PC-9 (cell line): Measurements from ENCODE around the gene AADAT. TPM values are rescaled to one million over a fixed set of nuclear protein-coding genes. Genes with fewer than 3 reads are reported as not detected.
A peak's percentile ranks its signal among the peaks of the same experiment; 100 is the strongest.

Experiments used
- Bru-seq: library from RNA; stranded (reverse); fragments of 400-500 nt; gene quantifications from one replicate; lab custom pipeline; 2021; lab: Mats Ljungman, UMichigan
- BruChase-seq, 2 experiments: library from RNA; stranded (reverse); fragments of 400-500 nt; gene quantifications; one replicate each; lab custom pipeline; 2021; lab: Mats Ljungman, UMichigan
- BruUV-seq: library from RNA; stranded (reverse); fragments of 400-500 nt; replicated peaks from 2 replicates; lab custom pipeline; 2021; lab: Mats Ljungman, UMichigan
- CTCF ChIA-PET: fragments of 300-600 bp; sonication (Branson Sonifier 250); formaldehyde crosslinking; loops from one replicate; lab custom pipeline; 2022; ENCODE audit warnings: antibody characterized with exemption; lab: Charles Lee
- POLR2A ChIA-PET: fragments of 300-600 bp; sonication (Branson Sonifier 250); formaldehyde crosslinking; loops from one replicate; lab custom pipeline; 2022; ENCODE audit warnings: antibody characterized with exemption; ENCODE audit not compliant: unreplicated experiment; lab: Charles Lee
- DNase-seq, 2 experiments: peaks; one replicate each; pipeline versions ENCODE4 v3.0.0 to v3.0.0-alpha.2; 2015 to 2022; ENCODE audit warnings: mixed read lengths in 1 of 2
- H2AFZ ChIP-seq: fragments of 200-600 bp; sonication (generic); 2 replicates; pipeline ENCODE4 v1.8.1; 2017; ENCODE audit warnings: antibody characterized with exemption
- H3F3A ChIP-seq: fragments of 200-600 bp; sonication (generic); 2 replicates; pipeline ENCODE4 v1.8.1; 2017; ENCODE audit warnings: antibody characterized with exemption, mild to moderate bottlenecking, low read depth; ENCODE audit not compliant: insufficient read depth
- H3K27ac ChIP-seq: fragments of 200-600 bp; sonication (generic); 2 replicates; pipeline ENCODE4 v1.6.1; 2016; ENCODE audit warnings: mixed run types
- H3K27me3 ChIP-seq: fragments of 200-600 bp; sonication (generic); 2 replicates; pipeline ENCODE4 v1.6.1; 2016; ENCODE audit warnings: low read depth, mixed run types; ENCODE audit not compliant: insufficient read depth
- H3K36me3 ChIP-seq: fragments of 200-600 bp; sonication (generic); 2 replicates; pipeline ENCODE4 v1.6.1; 2016; ENCODE audit warnings: low read depth, mixed run types
- H3K4me1 ChIP-seq: fragments of 200-600 bp; sonication (generic); replicated peaks from 2 replicates; pipeline ENCODE4 v1.6.1; 2016; ENCODE audit warnings: mixed run types; ENCODE audit not compliant: insufficient read depth
- H3K4me2 ChIP-seq: fragments of 200-600 bp; sonication (generic); 2 replicates; pipeline ENCODE4 v1.6.1; 2017; ENCODE audit warnings: mixed run types
- H3K4me3 ChIP-seq: fragments of 200-600 bp; sonication (generic); 2 replicates; pipeline ENCODE4 v1.6.1; 2016; ENCODE audit warnings: mixed run types
- H3K79me2 ChIP-seq: fragments of 200-600 bp; sonication (generic); 2 replicates; pipeline ENCODE4 v1.6.1; 2017; ENCODE audit warnings: low read depth, mixed run types
- H3K9me2 ChIP-seq: fragments of 200-600 bp; sonication (generic); 2 replicates; pipeline ENCODE4 v1.8.1; 2017; ENCODE audit warnings: mild to moderate bottlenecking; ENCODE audit not compliant: insufficient read depth
- H3K9me3 ChIP-seq: fragments of 200-600 bp; sonication (generic); 2 replicates; pipeline ENCODE4 v1.8.1; 2016; ENCODE audit warnings: low read depth; ENCODE audit not compliant: insufficient read depth
- H4K20me1 ChIP-seq: fragments of 200-600 bp; sonication (generic); 2 replicates; pipeline ENCODE4 v1.8.1; 2017; ENCODE audit not compliant: insufficient read depth
- CTCF ChIP-seq: fragments of 200-600 bp; sonication (generic); conservative IDR thresholded peaks from 2 replicates; pipeline ENCODE4 v1.6.1; 2017; ENCODE audit warnings: mixed run types, antibody characterized with exemption, mild to moderate bottlenecking, moderate library complexity
- EZH2 ChIP-seq: fragments of 200-600 bp; sonication (generic); IDR thresholded peaks from 2 replicates; pipeline ENCODE4 v1.8.0; 2017; ENCODE audit warnings: antibody characterized with exemption, low read depth
- intact Hi-C: fragments of 100-400 bp; cut with micrococcal nuclease; formaldehyde crosslinking; loops from one replicate; pipeline ENCODE4 v1.10.0; 2022; ENCODE audit not compliant: unreplicated experiment
- long read RNA-seq: library from polyadenylated mRNA; stranded (forward); transcript quantifications from one replicate; pipeline ENCODE4 v2.0.0, GENCODE V29; 2022
- total RNA-seq: library from RNA; stranded (reverse); gene quantifications from 2 replicates; pipeline ENCODE4 v1.2.3, GENCODE V29; 2021

AADAT gene
- total RNA-seq (2.6 and 3.2 TPM in 2 replicates), Bru-seq, nascent RNA (percentile 51 among the genes with signal in this experiment), BruChase-seq, experiment 1, labeled RNA remaining after a 2-hour chase (percentile 48 among the genes with signal in this experiment), BruChase-seq, experiment 2, labeled RNA remaining after a 6-hour chase (percentile 54 among the genes with signal in this experiment)
- long read RNA-seq, partial matches to known transcripts: 0 of 2 reads
- long read RNA-seq, other reads (novel, unspliced or antisense): 0 of 2 reads

- no peak for TF ChIP-seq EZH2
- peak; percentile 71 for TF ChIP-seq CTCF
- Histone ChIP-seq H3K27ac (no peak within 1 kb of the TSS), H4K20me1 (no peaks in the 10 kb centered on the region), H2AFZ (peak within 1 kb of the TSS; percentile 94), H3K9me2 (no peaks in the 10 kb centered on the region), H3F3A (no peaks in the 10 kb centered on the region), H3K79me2 (no peaks in the 10 kb centered on the region), H3K4me2 (peak within 1 kb of the TSS; percentile 87), H3K36me3 (no peaks in the 10 kb centered on the region), H3K27me3 (no peaks in the 10 kb centered on the region), H3K4me3 (peak within 1 kb of the TSS; percentile 67), H3K4me1 (0 out of 2 replicates have a peak, but pooled peaks cover 5% of the 10 kb centered on the region), H3K9me3 (no peaks in the 10 kb centered on the region)
- peak; percentile 44 to 77 for DNase-seq
- ChIA-PET CTCF (no interaction called here), POLR2A (no interaction called here)
- intact Hi-C loops: loop anchor here (1.0 to 2.0 kb wide), 4 partner anchors 280 to 1167 kb away; no protein-coding TSS in a partner anchor
- no TSS peak for BruUV-seq
Observed at GRCh38 chr4:170089668-170090351, at the start of gene AADAT. Gene AADAT (minus strand): TSS chr4:170089956. CDS start chr4:170089690, 266 bp downstream.

GRCh38 chr4:170138580-170139194, 48.9 kb upstream of the AADAT start:
- H3K27me3 ChIP-seq: no peaks in the 10 kb centered on the region
- TF ChIP-seq CTCF (peak; percentile 77), EZH2 (no peak)
- ChIA-PET POLR2A (no interaction called here), CTCF (no interaction called here)
- H3K4me2 ChIP-seq: no peak overlapping the region
- no peak overlapping the region for H3K4me3 ChIP-seq
- no peak overlapping the region for H2AFZ ChIP-seq
- no peaks in the 10 kb centered on the region for H3K9me2 ChIP-seq
- H3K4me1 ChIP-seq: no peaks in the 10 kb centered on the region
- intact Hi-C loops: loop anchor here (1.0 to 5.0 kb wide), 2 partner anchors 121 to 714 kb away; no protein-coding TSS in a partner anchor
- DNase-seq: peak in 1 of 2 experiments; percentile 57
- BruUV-seq: no TSS peak
- H3F3A ChIP-seq: no peaks in the 10 kb centered on the region
- H4K20me1 ChIP-seq: no peaks in the 10 kb centered on the region
- no peaks in the 10 kb centered on the region for H3K79me2 ChIP-seq
- no peaks in the 10 kb centered on the region for H3K36me3 ChIP-seq
- no peak overlapping the region for H3K27ac ChIP-seq
- H3K9me3 ChIP-seq: no peaks in the 10 kb centered on the region

- TF ChIP-seq CTCF (no peak), EZH2 (no peak)
- no peaks in the 10 kb centered on the region for H3K9me2 ChIP-seq
- H3K79me2 ChIP-seq: no peaks in the 10 kb centered on the region
- intact Hi-C loops: loop anchor here (1.0 to 5.0 kb wide), 2 partner anchors 121 to 714 kb away; no protein-coding TSS in a partner anchor
- H3K4me1 ChIP-seq: no peaks in the 10 kb centered on the region
- H3K4me3 ChIP-seq: no peak overlapping the region
- H3K27me3 ChIP-seq: no peaks in the 10 kb centered on the region
- BruUV-seq: no TSS peak
- no peaks in the 10 kb centered on the region for H4K20me1 ChIP-seq
- POLR2A ChIA-PET: no interaction called here
- no peak overlapping the region for H2AFZ ChIP-seq
- no peak overlapping the region for H3K4me2 ChIP-seq
- H3K9me3 ChIP-seq: no peaks in the 10 kb centered on the region
- no peak overlapping the region for H3K27ac ChIP-seq
- DNase-seq: no peak
- H3K36me3 ChIP-seq: no peaks in the 10 kb centered on the region
- CTCF ChIA-PET: no interaction called here
- H3F3A ChIP-seq: no peaks in the 10 kb centered on the region
Observed at GRCh38 chr4:170137927-170138326, 48.2 kb upstream of the AADAT start.
